Natural killer cell (primary cell): Measurements from ENCODE around the gene FFAR4. TPM values are rescaled to one million over a fixed set of nuclear protein-coding genes. Genes with fewer than 3 reads are reported as not detected.

Experiments used
- ATAC-seq, 3 donors: fragments of 150-1000 bp in 2 of 3; fragments of 200-7000 bp in 1 of 3; cut with Tn5 transposase; 1 replicate in 1 of 3; 2 replicates in 2 of 3; pipeline ENCODE4 v1.10.0; 2021; ENCODE audit warnings: mild to moderate bottlenecking in 2 of 3, moderate library complexity in 2 of 3
- DNase-seq, 2 donors: peaks; one replicate each; pipeline versions ENCODE4 v3.0.0 to v3.0.0-alpha.2; 2013 to 2021; ENCODE audit warnings: mixed read lengths in 1 of 2
- H3K27ac ChIP-seq: one replicate; pipeline ENCODE4 v1.5.1; 2013; ENCODE audit warnings: mild to moderate bottlenecking, low read length
- H3K27me3 ChIP-seq: one replicate; pipeline ENCODE4 v1.6.1; 2013; ENCODE audit warnings: low read length; ENCODE audit not compliant: control insufficient read depth, insufficient read depth
- H3K36me3 ChIP-seq: one replicate; pipeline ENCODE4 v1.6.1; 2013; ENCODE audit warnings: low read length; ENCODE audit not compliant: control insufficient read depth, insufficient read depth
- H3K4me1 ChIP-seq: one replicate; pipeline ENCODE4 v1.6.1; 2013; ENCODE audit warnings: low read length; ENCODE audit not compliant: control insufficient read depth, insufficient read depth
- H3K4me3 ChIP-seq: one replicate; pipeline ENCODE4 v1.5.1; 2013; ENCODE audit warnings: low read length
- H3K9me3 ChIP-seq: one replicate; pipeline ENCODE4 v1.6.1; 2013; ENCODE audit warnings: low read length; ENCODE audit not compliant: control insufficient read depth, insufficient read depth
- H3K27ac Mint-ChIP-seq, 2 donors: one replicate each; pipeline ENCODE4 v1.8.0; 2022; ENCODE audit warnings: mild to moderate bottlenecking in 2 of 2, mixed read lengths in 2 of 2, moderate library complexity in 1 of 2
- H3K27me3 Mint-ChIP-seq, 2 donors: one replicate each; pipeline ENCODE4 v1.8.0; 2022; ENCODE audit warnings: low read depth in 2 of 2, mixed read lengths in 2 of 2
- H3K36me3 Mint-ChIP-seq: one replicate; pipeline ENCODE4 v1.8.0; 2022; ENCODE audit warnings: mixed read lengths
- H3K4me1 Mint-ChIP-seq, 2 donors: one replicate each; pipeline ENCODE4 v1.8.0; 2022; ENCODE audit warnings: mixed read lengths in 2 of 2
- H3K4me3 Mint-ChIP-seq: one replicate; pipeline ENCODE4 v1.8.0; 2022; ENCODE audit warnings: mild to moderate bottlenecking, moderate library complexity, mixed read lengths
- H3K9me3 Mint-ChIP-seq, 2 donors: one replicate each; pipeline ENCODE4 v1.8.0; 2022; ENCODE audit warnings: mixed read lengths in 2 of 2
- WGBS: methylation state at CpG from one replicate; pipeline ENCODE4 v1.1.7; 2013; ENCODE audit warnings: missing lambda C conversion rate; ENCODE audit not compliant: insufficient coverage; 5-methylcytosine and 5-hydroxymethylcytosine counted together
- intact Hi-C: fragments of 100-400 bp; cut with micrococcal nuclease; formaldehyde crosslinking; loops from one replicate; pipeline ENCODE4 v1.14.2; 2022
- total RNA-seq, 4 donors: library from RNA; stranded (reverse); fragments of 120-200 nt in 1 of 4; gene quantifications; one replicate each; pipeline versions ENCODE4 v1.2.3 to v1.2.4, GENCODE V29; 2013 to 2022
- TF ChIP-seq, protein P1 (sequence below): fragments of 200-600 bp; IDR thresholded peaks from one replicate; pipeline ENCODE4 v1.8.0; 2022; ENCODE audit warnings: antibody characterized with exemption

Gene FFAR4
- total RNA-seq, 3 donors from 2014 or later (not counting 1 experiment from before 2014, with no cell fraction given) = not detected

- TF ChIP-seq, protein P1, sequence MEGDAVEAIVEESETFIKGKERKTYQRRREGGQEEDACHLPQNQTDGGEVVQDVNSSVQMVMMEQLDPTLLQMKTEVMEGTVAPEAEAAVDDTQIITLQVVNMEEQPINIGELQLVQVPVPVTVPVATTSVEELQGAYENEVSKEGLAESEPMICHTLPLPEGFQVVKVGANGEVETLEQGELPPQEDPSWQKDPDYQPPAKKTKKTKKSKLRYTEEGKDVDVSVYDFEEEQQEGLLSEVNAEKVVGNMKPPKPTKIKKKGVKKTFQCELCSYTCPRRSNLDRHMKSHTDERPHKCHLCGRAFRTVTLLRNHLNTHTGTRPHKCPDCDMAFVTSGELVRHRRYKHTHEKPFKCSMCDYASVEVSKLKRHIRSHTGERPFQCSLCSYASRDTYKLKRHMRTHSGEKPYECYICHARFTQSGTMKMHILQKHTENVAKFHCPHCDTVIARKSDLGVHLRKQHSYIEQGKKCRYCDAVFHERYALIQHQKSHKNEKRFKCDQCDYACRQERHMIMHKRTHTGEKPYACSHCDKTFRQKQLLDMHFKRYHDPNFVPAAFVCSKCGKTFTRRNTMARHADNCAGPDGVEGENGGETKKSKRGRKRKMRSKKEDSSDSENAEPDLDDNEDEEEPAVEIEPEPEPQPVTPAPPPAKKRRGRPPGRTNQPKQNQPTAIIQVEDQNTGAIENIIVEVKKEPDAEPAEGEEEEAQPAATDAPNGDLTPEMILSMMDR = no peak
- intact Hi-C loops = no loop called here
- no peak overlapping the region for H3K27ac Mint-ChIP-seq
- H3K9me3 Mint-ChIP-seq = no peaks in the 10 kb centered on the region
- DNase-seq (no peak), ATAC-seq (no peak)
- Histone ChIP-seq H3K36me3 (no peaks in the 10 kb centered on the region), H3K27me3 (peaks cover 6% of the 10 kb centered on the region), H3K4me3 (no peak overlapping the region), H3K9me3 (no peaks in the 10 kb centered on the region), H3K27ac (no peak overlapping the region), H3K4me1 (peaks cover 7% of the 10 kb centered on the region)
- peaks cover 21 to 37% of the 10 kb centered on the region in 2 donors for H3K27me3 Mint-ChIP-seq
- no peak overlapping the region for H3K4me3 Mint-ChIP-seq
- H3K36me3 Mint-ChIP-seq = no peaks in the 10 kb centered on the region
- no peaks in the 10 kb centered on the region for H3K4me1 Mint-ChIP-seq
- 8% methylated on average over 6 of the region's 10 CpGs for WGBS
These were observed 6.8 kb downstream of the FFAR4 start for GRCh38 chr10:93573051-93573909.

DNA sequence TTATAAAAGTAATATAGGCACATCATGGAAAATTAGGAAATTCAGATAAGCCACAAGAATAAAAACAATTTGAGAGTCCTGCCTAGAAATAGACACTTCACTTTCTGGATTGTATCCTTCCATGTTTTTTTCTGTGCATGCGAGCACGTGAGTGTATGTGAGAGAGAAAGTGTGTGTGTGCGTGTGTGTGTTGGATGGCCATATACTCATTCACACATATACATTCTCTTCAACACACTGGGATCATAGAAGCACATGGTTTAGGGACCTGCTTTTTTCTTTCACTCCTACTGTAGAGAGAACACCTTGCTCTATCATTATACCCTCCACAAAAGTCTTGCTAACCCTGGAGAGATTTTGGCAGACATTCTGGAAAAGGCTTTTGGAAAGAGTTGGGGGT lies 7.5 kb downstream of the FFAR4 start:
- intact Hi-C loops = no loop called here
- H3K4me3 Mint-ChIP-seq = no peak overlapping the region

GRCh38 chr10:93576888-93577287 lies 10.4 kb downstream of the FFAR4 start:
- intact Hi-C loops = no loop called here
- no peaks in the 10 kb centered on the region for H3K36me3 Mint-ChIP-seq
- H3K27me3 Mint-ChIP-seq = peaks cover 20 to 39% of the 10 kb centered on the region in 2 donors
- Histone ChIP-seq H3K9me3 (no peaks in the 10 kb centered on the region), H3K27me3 (peaks cover 4% of the 10 kb centered on the region), H3K4me3 (no peak overlapping the region), H3K4me1 (peaks cover 7% of the 10 kb centered on the region), H3K36me3 (no peaks in the 10 kb centered on the region), H3K27ac (no peak overlapping the region)
- H3K27ac Mint-ChIP-seq = no peak overlapping the region
- 76% methylated on average over 3 of the region's 3 CpGs for WGBS
- no peak for ATAC-seq
- H3K4me1 Mint-ChIP-seq = no peaks in the 10 kb centered on the region
- TF ChIP-seq, protein P1 = no peak
- no peak for DNase-seq
- peaks cover 2 to 7% of the 10 kb centered on the region in 2 donors for H3K9me3 Mint-ChIP-seq
- H3K4me3 Mint-ChIP-seq = no peak overlapping the region

More for the DNA sequence above, 7.5 kb downstream of the FFAR4 start:
- H3K4me3 ChIP-seq = no peak overlapping the region
- Mint-ChIP-seq H3K4me1 (no peaks in the 10 kb centered on the region), H3K36me3 (no peaks in the 10 kb centered on the region), H3K27me3 (peaks cover 20 to 37% of the 10 kb centered on the region in 2 donors), H3K9me3 (no peaks in the 10 kb centered on the region), H3K27ac (no peak overlapping the region)
- TF ChIP-seq, protein P1 = no peak
- H3K27ac ChIP-seq = no peak overlapping the region
- no CpG with 5 or more reads among the region's 3 CpGs for WGBS
- no peak for ATAC-seq
- no peaks in the 10 kb centered on the region for H3K36me3 ChIP-seq
- H3K9me3 ChIP-seq = no peaks in the 10 kb centered on the region
- no peak for DNase-seq
- H3K4me1 ChIP-seq = peaks cover 7% of the 10 kb centered on the region
- H3K27me3 ChIP-seq = peaks cover 4% of the 10 kb centered on the region
